Measurements from ENCODE around the gene CSNK2A3. TPM values are rescaled to one million over a fixed set of nuclear protein-coding genes. Genes with fewer than 3 reads are reported as not detected.

Gene CSNK2A3
- total and polyA plus RNA-seq, 10 of the 15 experiments (the other 5 are each of a cell fraction or from before 2014, with no cell fraction given) = 0.68 to 6.2 (median 1.4) TPM

DNA sequence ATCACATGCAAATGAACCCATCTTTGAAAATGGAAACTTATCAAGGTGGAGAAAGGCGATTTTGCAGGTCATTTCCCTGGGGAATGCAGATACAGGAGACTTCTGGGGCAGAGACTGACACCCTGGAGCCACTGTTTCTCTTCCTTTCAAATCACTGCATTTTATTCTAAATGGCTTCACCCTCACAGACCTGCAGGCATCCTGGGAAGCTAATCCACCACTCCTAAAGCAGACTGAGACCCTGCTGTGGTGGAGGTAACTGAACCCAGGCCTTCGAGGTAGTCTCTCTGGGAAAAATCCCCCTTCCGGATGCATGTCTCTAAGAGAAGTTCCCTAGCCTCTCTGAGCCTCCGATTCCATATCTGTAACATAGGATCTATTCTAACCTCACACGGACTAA, 20.9 kb upstream of the CSNK2A3 start:
- TF ChIP-seq, protein P1, sequence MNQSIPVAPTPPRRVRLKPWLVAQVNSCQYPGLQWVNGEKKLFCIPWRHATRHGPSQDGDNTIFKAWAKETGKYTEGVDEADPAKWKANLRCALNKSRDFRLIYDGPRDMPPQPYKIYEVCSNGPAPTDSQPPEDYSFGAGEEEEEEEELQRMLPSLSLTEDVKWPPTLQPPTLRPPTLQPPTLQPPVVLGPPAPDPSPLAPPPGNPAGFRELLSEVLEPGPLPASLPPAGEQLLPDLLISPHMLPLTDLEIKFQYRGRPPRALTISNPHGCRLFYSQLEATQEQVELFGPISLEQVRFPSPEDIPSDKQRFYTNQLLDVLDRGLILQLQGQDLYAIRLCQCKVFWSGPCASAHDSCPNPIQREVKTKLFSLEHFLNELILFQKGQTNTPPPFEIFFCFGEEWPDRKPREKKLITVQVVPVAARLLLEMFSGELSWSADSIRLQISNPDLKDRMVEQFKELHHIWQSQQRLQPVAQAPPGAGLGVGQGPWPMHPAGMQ (IDR thresholded peaks at IDR 0.05; ENCODE audit: borderline replicate concordance) = no peak
- TF ChIP-seq SUPT20H (IDR thresholded peaks at IDR 0.05; ENCODE audit: borderline replicate concordance, control insufficient read depth, low read depth, low read length) = no peak
- no TSS peak for BruUV-seq (replicated peaks)
- Histone ChIP-seq H3K4me2 (ENCODE audit: control insufficient read depth, insufficient read depth) (no peak overlapping the region), H3K79me2 (ENCODE audit: control insufficient read depth, insufficient read depth, low read length) (no peaks in the 10 kb centered on the region), H3K27ac (ENCODE audit: control insufficient read depth, insufficient read depth) (no peak overlapping the region), H3K36me3 (ENCODE audit: control insufficient read depth in 2 of 2, insufficient read depth in 2 of 2, low read length in 1 of 2) (peaks cover 5 to 6% of the 10 kb centered on the region in 2 experiments; a peak in 3 of 4 replicates), H3K4me1 (ENCODE audit: control insufficient read depth, insufficient read depth, low read length) (no peaks in the 10 kb centered on the region), H3K9me3 (replicated peaks; ENCODE audit: control insufficient read depth, insufficient read depth, low read length) (no peaks in the 10 kb centered on the region; the same call in 1 of the 3 replicates), H3K9ac (ENCODE audit: control insufficient read depth, insufficient read depth, low read length) (no peak overlapping the region), H2AFZ (ENCODE audit: control insufficient read depth, low read depth, low read length) (no peak overlapping the region), H4K20me1 (ENCODE audit: control insufficient read depth, insufficient read depth) (no peaks in the 10 kb centered on the region), H3K27me3 (replicated peaks in 1 of 2; ENCODE audit: control insufficient read depth in 2 of 2, insufficient read depth in 2 of 2, low read length in 1 of 2) (no peaks in the 10 kb centered on the region), H3K4me3 (no peak overlapping the region)
- RAD21 ChIA-PET (ENCODE audit: unreplicated experiment) = no interaction called here
- in situ Hi-C loops (cut with MboI) = no loop called here
- intact Hi-C loops (cut with micrococcal nuclease; ENCODE audit: unreplicated experiment) = no loop called here
- FAIRE-seq (no peak), ATAC-seq (no peak), DNase-seq (ENCODE audit: low read depth, low spot score) (no peak)
- 39% methylated on average over 5 of the region's 5 CpGs for WGBS (ENCODE audit: insufficient coverage, insufficient replicate concordance, low lambda C conversion rate, missing lambda C conversion rate)
- SMC1A ChIA-PET (ENCODE audit: uncharacterized antibody, unreplicated experiment) = no interaction called here
- CTCF ChIA-PET = no interaction called here
- POLR2A ChIA-PET = no interaction called here

DNA sequence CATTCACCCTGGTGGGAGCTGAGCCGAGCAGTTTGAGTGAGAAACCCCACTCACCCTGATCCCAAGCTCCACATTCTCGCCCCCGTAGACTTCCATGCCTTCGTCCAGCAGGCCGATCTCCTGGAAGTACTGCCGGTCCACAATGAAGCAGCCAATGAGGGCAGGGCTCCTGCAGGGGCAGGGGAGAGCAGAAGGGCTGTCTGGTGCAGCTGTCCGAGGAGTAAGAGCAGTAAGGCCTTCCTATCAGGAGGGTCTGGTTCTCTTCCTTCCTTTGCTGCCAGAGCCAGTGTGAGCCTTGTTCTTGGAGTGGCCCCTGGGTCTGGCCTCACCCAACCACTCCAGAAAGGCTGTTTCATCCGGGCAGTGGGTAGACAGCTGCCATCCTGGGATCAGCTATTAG, 19.4 kb upstream of the CSNK2A3 start:
- no peak for DNase-seq (ENCODE audit: low read depth, low spot score)
- CTCF ChIA-PET = no interaction called here
- Histone ChIP-seq H3K36me3 (ENCODE audit: control insufficient read depth in 2 of 2, insufficient read depth in 2 of 2, low read length in 1 of 2) (peaks cover 3 to 6% of the 10 kb centered on the region in 2 experiments; a peak in 3 of 4 replicates), H3K4me3 (no peak overlapping the region), H3K9ac (ENCODE audit: control insufficient read depth, insufficient read depth, low read length) (no peak overlapping the region), H2AFZ (ENCODE audit: control insufficient read depth, low read depth, low read length) (no peak overlapping the region), H3K27me3 (replicated peaks in 1 of 2; ENCODE audit: control insufficient read depth in 2 of 2, insufficient read depth in 2 of 2, low read length in 1 of 2) (no peaks in the 10 kb centered on the region), H3K4me1 (ENCODE audit: control insufficient read depth, insufficient read depth, low read length) (no peaks in the 10 kb centered on the region), H3K79me2 (ENCODE audit: control insufficient read depth, insufficient read depth, low read length) (no peaks in the 10 kb centered on the region), H3K4me2 (ENCODE audit: control insufficient read depth, insufficient read depth) (no peak overlapping the region), H4K20me1 (ENCODE audit: control insufficient read depth, insufficient read depth) (no peaks in the 10 kb centered on the region), H3K9me3 (replicated peaks; ENCODE audit: control insufficient read depth, insufficient read depth, low read length) (peaks cover 3% of the 10 kb centered on the region; the same call in 2 of the 3 replicates), H3K27ac (ENCODE audit: control insufficient read depth, insufficient read depth) (no peak overlapping the region)
- SMC1A ChIA-PET (ENCODE audit: uncharacterized antibody, unreplicated experiment) = no interaction called here
- no peak for ATAC-seq
- POLR2A ChIA-PET = interaction anchor here (0.6 kb wide), 1 partner anchor 847 kb away, joined by 8 read pairs; no protein-coding TSS in a partner anchor
- RAD21 ChIA-PET (ENCODE audit: unreplicated experiment) = no interaction called here
- intact Hi-C loops (cut with micrococcal nuclease; ENCODE audit: unreplicated experiment) (no loop called here), in situ Hi-C loops (cut with MboI) (no loop called here)
- no peak for FAIRE-seq
- WGBS (ENCODE audit: insufficient coverage, insufficient replicate concordance, low lambda C conversion rate, missing lambda C conversion rate) = 33% methylated on average over 8 of the region's 8 CpGs
- TF ChIP-seq KLF5 (IDR thresholded peaks at IDR 0.05; ENCODE audit: partially characterized antibody) = no peak
- TF ChIP-seq, protein P2, sequence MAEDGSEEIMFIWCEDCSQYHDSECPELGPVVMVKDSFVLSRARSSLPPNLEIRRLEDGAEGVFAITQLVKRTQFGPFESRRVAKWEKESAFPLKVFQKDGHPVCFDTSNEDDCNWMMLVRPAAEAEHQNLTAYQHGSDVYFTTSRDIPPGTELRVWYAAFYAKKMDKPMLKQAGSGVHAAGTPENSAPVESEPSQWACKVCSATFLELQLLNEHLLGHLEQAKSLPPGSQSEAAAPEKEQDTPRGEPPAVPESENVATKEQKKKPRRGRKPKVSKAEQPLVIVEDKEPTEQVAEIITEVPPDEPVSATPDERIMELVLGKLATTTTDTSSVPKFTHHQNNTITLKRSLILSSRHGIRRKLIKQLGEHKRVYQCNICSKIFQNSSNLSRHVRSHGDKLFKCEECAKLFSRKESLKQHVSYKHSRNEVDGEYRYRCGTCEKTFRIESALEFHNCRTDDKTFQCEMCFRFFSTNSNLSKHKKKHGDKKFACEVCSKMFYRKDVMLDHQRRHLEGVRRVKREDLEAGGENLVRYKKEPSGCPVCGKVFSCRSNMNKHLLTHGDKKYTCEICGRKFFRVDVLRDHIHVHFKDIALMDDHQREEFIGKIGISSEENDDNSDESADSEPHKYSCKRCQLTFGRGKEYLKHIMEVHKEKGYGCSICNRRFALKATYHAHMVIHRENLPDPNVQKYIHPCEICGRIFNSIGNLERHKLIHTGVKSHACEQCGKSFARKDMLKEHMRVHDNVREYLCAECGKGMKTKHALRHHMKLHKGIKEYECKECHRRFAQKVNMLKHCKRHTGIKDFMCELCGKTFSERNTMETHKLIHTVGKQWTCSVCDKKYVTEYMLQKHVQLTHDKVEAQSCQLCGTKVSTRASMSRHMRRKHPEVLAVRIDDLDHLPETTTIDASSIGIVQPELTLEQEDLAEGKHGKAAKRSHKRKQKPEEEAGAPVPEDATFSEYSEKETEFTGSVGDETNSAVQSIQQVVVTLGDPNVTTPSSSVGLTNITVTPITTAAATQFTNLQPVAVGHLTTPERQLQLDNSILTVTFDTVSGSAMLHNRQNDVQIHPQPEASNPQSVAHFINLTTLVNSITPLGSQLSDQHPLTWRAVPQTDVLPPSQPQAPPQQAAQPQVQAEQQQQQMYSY (CRISPR knock-in tag; IDR thresholded peaks at IDR 0.05) = no peak
- TF ChIP-seq EGR1 (IDR thresholded peaks at IDR 0.05; ENCODE audit: borderline replicate concordance in 1 of 2, low read depth in 2 of 2, low read length in 2 of 2) = no peak
- TF ChIP-seq, protein P3, sequence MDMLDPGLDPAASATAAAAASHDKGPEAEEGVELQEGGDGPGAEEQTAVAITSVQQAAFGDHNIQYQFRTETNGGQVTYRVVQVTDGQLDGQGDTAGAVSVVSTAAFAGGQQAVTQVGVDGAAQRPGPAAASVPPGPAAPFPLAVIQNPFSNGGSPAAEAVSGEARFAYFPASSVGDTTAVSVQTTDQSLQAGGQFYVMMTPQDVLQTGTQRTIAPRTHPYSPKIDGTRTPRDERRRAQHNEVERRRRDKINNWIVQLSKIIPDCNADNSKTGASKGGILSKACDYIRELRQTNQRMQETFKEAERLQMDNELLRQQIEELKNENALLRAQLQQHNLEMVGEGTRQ (IDR thresholded peaks at IDR 0.05; ENCODE audit: borderline replicate concordance, low read depth, low read length) = no peak
- BruUV-seq (replicated peaks) = no TSS peak

Measured in GM12878 (cell line).